Tibial nerve (tissue), 4 donors: ENCODE results near the gene RAB36.

Experiments
- CTCF ChIP-seq, 5 experiments: fragments of 200-600 bp in 3 of 5; fragments of 450-650 bp in 2 of 5; sonication (generic) in 3 of 5; IDR thresholded peaks; one replicate each; pipeline ENCODE4 v1.5.1; 2016 to 2019; ENCODE audit warnings: antibody characterized with exemption in 5 of 5, mild to moderate bottlenecking in 3 of 5, moderate library complexity in 2 of 5
- EP300 ChIP-seq, 2 donors: sonication (generic); formaldehyde crosslinking; IDR thresholded peaks; one replicate each; pipeline ENCODE4 v1.6.1; 2017; ENCODE audit warnings: antibody characterized with exemption in 2 of 2, mild to moderate bottlenecking in 1 of 2

GRCh38 chr22:23099531-23099804, 45.8 kb upstream of the RAB36 start:
- no peak for TF ChIP-seq EP300 (IDR thresholded peaks at IDR 0.05)
- no peak for TF ChIP-seq CTCF (IDR thresholded peaks at IDR 0.05)
